VCaP (cell line): ENCODE measurements around the gene DEF6.

ENCODE experiments used
- H3K27ac ChIP-seq: fragments of 450-650 bp; 2 replicates; pipeline ENCODE4 v1.5.1; 2017
- CTCF ChIP-seq: fragments of 450-650 bp; conservative IDR thresholded peaks from 2 replicates; pipeline ENCODE4 v1.5.1; 2017; ENCODE audit warnings: mild to moderate bottlenecking, moderate library complexity

DEF6 gene

GRCh38 chr6:35267446-35267845 is 30.2 kb upstream of the DEF6 start:
- no peak overlapping the region for H3K27ac ChIP-seq
- TF ChIP-seq CTCF = no peak

- TF ChIP-seq CTCF = no peak
- no peak overlapping the region for H3K27ac ChIP-seq
Observed at GRCh38 chr6:35267897-35268296, 29.7 kb upstream of the DEF6 start.

- H3K27ac ChIP-seq = no peak overlapping the region
- no peak for TF ChIP-seq CTCF
Observed at GRCh38 chr6:35272005-35272404, 25.6 kb upstream of the DEF6 start.

- H3K27ac ChIP-seq = no peak overlapping the region
- TF ChIP-seq CTCF = no peak
Observed at GRCh38 chr6:35273822-35274559, 23.6 kb upstream of the DEF6 start.

GRCh38 chr6:35275744-35276260 is 21.8 kb upstream of the DEF6 start:
- TF ChIP-seq CTCF = no peak
- no peak overlapping the region for H3K27ac ChIP-seq

GRCh38 chr6:35278708-35279107 is 18.9 kb upstream of the DEF6 start:
- H3K27ac ChIP-seq = no peak overlapping the region
- no peak for TF ChIP-seq CTCF

GRCh38 chr6:35280903-35281302 is 16.7 kb upstream of the DEF6 start:
- TF ChIP-seq CTCF = no peak
- no peak overlapping the region for H3K27ac ChIP-seq
